ENCODE measurements around the gene IFNG.

GRCh38 chr12:68157380-68157779 lies 2.2 kb downstream of the IFNG start:
- TF ChIP-seq CTCF (IDR thresholded peaks at IDR 0.05) (no peak), POLR2A (IDR thresholded peaks at IDR 0.05) (no peak)
